NCI-H345 treated with DMSO at 0.1 percent for 48 hours (cell line): ENCODE measurements around the gene MYH9.
"Not testable (repeated sequence)": the region's sequence is repeated elsewhere in the genome, so short reads cannot be mapped to it uniquely, and the experiment has no call there.

Source experiments
- DNase-seq: peaks from one replicate; lab custom pipeline; 2025; ENCODE audit not compliant: unreplicated experiment; lab: John Stamatoyannopoulos, UW

MYH9 gene

DNA sequence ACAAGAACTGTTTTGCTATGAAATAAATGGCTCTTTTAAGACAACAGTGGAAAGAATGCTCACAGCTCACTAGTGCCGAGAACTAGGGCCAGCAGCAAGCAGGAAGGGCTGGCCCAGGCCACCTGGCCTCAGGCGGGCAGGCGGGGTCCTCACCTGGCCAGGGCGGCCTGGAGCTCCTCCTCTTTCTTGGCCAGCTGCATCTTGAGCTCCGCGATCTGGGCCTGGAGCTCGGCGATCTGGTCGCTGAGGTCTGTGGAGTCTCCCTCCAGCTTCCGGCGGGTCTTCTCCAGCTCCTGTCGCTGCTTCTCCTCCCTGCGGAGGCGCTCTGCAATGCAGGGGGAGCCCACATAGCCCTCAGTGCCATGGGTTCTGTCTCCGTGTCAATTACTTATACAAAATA, 91.1 kb downstream of the MYH9 start:
- DNase-seq = no peak

DNA sequence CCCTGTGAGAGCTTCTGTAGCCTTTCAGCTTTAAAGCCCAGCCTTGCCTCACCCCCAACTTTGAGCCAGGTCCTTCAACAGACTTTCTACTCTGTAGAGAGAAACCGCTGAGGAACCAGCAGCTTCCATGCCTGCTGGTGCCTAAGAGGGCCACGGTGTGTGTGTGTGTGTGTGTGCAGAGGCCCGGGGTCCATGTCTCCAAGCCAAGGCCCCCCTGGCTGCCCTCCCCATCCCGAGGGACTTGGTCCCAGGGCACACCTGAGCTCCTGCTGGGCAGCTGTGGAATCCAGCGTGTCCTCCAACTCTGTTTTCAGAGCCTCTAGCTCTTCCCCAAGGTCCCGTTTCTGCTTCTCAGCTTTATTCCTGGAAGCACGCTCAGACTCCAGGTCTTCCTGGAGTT, 92.5 kb downstream of the MYH9 start:
- DNase-seq = no peak

DNA sequence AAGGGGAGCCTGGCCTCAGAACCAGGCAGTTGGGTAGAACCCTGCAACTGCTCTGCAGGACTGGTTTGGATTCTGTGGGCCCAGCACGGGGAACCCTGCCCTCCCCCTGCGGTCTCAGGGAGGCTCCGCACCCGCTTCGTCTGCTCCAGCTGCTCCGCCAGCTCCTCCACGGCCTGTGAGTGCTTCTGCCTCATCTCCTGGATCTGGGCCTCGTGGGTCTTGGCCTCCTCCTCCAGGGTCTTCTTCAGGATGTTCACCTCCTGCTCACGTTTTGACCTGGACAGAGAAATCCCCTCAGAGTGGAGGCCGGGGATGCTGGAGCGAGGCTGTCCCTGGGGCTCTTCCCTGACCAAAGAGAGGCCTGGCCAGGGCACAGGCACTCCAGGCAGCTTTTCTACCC, 93.0 kb downstream of the MYH9 start:
- no peak for DNase-seq

DNA sequence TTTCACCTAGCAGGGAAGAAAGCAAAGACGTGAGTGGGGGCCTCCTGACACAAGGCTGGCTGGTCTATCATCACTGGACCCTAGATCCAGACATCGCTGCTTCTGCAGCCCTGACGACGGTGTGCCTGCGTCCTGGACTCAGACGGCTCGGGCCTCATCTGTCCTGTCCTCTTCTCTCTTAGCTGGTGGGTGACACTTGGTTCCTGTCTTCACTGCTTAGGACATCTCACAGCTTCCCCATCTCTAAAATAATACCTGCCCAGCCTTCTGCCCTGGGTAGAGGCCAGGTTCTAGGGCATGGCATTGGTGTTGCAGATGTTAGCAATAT, 93.5 kb downstream of the MYH9 start:
- no peak for DNase-seq

DNA sequence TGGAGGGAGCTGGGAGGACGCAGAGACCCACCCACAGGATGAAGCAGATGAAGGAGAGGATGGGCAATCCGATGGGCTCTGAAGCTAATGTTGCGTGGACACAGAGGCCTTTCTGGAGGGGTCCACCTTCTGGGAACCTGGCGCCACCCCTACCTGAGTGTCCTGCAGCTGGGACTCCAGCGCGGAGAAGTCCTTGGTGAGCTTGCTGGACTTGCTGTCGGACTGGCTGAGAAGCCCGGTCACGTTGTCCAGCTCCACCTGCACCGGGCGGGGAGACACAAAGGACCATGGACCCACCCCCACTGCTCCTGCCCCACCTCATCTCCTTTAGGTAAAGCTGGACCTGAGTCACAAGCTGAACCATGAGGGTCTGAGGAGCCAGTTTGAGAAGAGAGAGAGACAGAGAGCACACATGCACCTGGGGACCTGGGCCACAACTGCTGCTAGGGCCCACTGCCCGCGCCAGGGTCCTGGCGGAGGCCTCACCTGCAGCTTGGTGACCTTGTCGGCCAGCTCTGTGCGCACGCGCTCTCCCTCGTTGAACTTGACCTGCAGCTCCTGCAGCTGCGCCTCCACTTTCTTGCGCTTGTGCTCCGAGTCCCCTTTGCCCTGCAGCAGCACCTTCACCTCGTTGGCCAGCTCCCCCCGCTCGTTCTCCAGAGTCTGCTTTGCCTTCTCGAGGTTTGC, 94.0 kb downstream of the MYH9 start:
- no peak for DNase-seq

DNA sequence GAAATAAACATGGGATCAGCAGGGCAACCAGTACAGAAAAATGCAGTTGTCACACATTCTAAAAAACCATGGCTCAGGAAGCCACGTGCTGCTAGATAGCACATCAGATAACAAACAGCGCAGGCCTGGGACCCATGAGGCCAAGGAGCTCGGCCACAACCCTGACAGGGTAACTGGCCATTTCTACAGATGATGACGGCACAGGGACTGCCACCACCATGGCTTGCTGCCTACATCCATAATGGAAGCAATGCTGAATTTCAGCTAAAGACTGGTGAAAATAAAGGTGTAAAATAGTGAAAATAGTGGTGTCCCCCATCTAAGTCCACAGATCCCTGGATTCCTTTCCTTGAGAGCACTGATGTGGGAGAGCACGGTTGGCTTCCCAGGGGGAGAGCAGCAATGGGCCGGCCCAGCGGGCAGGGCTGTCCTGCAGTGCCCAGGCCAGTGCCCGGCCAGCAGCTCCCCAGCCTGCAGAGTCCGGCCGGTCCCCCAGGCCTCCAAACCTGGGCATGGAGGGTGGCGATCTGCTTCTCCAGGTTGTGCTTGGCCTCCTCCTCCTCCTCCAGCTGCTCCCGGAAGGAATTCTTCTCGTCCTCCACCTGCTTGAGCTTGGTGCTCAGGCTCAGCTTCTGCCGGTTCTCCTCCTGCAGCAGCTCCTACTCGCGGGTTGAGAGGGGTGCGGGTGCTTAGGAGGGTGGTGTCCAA, 94.8 kb downstream of the MYH9 start:
- no peak for DNase-seq

DNA sequence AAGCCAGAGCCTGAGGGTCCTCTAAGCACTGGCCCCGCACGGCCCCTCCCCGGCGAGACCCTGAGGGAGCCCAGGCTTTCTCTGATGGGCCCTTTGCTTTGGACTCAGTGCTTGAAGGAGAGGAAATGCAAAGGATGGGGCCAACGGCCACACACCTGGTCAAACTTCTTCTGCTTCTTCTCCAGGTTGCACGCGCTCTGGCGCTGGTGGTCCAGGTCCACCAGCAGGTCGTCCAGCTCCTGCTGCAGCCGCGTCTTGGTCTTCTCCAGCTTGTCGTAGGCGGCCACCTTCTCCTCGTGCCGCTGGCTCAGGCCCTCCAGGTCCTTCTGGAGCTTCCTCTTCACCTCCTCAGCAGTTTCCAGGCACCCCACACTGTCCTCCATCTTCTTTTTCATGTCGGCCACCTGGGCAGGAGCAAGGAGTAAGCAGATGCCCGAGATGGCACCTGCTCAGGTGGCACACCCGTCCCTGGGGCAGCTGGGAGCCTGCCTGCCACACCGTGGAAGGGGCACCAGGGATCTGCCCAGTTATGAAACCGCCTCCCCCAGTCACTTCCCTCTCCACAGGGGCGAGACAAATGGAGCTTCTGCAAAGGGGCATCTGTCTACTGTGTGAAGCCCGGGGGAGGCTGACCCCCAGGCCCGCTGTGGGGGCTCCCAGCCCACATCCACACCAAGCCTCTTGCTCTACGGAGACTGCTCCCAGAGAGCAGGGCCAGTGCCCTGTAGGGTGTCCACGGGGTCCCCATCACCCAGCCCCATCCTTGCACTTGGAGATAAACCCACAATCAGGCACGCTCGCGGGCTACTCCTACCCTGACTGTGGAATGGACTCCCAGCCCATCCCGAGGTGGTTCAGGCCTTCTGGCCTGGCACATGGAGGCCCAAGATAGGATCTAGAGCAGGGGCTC, 95.7 kb downstream of the MYH9 start:
- no peak for DNase-seq

DNA sequence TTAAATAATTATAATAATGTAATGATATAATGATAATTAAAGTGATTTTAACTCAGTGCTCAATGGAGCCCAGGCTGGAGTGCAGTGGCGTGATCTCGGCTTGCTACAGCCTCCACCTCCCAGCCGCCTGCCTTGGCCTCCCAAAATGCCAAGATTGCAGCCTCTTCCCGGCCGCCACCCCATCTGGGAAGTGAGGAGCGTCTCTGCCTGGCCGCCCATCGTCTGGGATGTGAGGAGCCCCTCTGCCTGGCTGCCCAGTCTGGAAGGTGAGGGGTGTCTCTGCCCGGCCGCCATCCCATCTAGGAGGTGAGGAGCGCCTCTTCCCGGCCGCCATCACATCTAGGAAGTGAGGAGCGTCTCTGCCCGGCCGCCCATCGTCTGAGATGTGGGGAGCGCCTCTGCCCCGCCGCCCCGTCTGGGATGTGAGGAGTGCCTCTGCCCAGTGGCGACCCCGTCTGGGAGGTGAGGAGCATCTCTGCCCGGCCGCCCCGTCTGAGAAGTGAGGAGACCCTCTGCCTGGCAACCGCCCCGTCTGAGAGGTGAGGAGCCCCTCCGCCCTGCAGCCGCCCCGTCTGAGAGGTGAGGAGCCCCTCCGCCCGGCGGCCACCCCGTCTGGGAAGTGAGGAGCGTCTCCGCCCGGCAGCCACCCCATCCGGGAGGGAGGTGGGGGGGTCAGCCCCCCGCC, 97.2 kb downstream of the MYH9 start:
- not testable (repeated sequence) for DNase-seq

DNA sequence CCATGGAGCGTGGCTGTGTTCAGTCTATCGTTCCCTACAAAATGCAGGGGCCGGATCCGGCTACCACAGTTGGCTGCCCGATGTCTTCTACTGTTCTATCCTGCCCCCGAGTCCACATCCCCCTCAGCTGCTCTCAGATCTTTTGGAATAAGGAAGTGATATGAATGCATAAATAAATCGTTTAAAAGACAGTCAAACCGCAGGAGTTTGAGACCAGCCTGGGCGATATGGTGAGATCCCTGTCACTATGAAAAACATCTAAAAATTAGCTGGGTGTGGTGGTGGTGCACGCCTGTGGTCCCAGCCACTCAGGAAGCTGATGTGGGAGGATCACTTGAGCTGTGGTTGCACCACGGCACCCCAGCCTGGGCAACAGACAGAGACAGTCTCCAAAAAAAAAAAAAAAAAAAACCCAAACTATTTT, 97.8 kb downstream of the MYH9 start:
- DNase-seq = not testable (repeated sequence)

DNA sequence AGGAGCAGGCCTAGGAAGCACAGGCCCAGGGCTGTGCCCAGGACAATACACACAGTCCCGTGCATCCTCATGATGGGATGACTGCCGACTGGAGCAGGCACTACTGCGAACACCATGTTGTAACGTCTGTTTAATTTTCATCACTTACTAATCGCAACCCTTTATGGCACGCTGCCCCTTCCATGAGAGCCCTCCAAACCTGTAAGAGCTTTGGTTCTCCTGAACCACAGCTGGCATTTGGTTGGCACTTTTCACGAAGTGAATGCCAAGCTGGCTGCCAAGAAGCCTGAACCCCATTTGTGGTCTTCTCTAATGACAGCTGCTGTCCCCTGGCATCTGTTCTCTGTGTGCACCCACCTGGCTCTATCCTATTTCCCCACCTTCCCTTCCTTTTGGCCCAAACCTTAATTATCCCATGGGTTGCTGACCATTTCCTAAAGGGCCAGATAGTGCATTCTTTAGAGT, 98.3 kb downstream of the MYH9 start:
- DNase-seq = no peak

DNA sequence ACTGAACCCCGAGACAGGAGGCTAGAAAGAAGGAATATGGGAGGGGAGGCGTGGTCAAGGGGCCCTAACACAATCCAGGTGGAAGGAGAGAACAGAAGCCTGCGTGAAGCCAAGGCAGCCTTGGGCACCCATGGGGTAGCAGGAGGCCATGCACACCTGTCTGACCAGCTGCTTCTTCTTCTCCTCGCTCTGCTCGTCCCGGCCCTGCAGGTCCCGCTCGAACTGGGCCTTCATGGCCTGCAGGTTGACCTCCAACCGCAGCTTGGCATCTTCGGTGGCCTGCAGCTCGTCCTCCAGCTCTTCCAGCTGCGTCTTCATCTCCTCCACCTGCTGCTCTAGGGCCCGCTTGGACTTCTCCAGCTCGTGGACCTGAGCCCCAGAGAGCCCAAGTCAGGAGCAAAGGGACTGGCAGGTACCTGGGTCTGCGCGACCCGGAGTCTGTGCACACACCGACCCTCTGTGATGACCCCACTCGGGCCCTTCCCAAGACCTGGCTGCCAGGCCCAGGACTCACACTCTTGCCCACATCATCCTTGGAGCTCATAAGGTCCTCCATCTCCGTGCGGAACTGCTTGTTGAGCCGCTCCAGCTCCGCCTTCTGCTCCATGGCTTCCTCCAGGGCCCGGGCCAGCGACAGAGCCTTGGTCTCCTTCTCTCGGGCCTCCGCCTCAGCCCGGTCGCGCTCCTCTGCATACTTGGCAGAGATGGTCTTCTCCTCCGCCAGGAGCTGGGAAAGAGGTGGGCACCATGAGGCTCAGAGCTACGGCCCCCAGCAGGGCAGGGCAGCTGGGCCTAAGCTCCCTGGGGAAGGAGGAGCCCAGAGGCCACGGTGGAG, 99.0 kb downstream of the MYH9 start:
- no peak for DNase-seq

DNA sequence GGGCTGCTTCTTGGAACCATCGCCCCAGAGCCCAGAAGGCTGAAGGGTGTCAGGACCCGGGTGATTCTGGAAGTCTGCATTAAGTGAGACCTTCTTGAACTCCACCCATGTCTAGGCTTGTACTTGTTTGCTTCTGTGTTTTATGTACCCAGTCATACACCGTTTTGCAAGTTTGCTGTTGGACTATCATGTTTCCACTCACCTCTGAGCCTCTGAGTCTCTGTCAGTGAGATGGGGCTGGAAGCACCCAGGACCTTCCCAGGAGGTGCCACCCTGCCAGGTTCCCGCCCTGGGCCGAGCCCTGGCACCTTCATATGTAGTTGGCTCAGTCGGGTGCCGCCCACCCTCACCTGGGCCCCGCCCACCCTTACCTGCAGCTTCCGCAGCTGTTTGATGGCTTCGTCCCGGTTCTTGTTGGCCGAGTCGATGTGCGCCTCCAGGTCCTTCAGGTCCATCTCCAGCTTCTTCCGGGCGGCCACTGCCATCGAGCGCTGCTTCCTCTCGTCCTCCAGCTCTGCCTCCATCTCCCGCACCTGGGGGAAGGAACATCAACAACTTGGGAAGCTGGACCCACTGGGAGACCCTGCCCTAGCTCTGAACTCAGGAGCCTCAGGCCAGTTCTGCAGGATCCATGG, 99.8 kb downstream of the MYH9 start:
- no peak for DNase-seq

DNA sequence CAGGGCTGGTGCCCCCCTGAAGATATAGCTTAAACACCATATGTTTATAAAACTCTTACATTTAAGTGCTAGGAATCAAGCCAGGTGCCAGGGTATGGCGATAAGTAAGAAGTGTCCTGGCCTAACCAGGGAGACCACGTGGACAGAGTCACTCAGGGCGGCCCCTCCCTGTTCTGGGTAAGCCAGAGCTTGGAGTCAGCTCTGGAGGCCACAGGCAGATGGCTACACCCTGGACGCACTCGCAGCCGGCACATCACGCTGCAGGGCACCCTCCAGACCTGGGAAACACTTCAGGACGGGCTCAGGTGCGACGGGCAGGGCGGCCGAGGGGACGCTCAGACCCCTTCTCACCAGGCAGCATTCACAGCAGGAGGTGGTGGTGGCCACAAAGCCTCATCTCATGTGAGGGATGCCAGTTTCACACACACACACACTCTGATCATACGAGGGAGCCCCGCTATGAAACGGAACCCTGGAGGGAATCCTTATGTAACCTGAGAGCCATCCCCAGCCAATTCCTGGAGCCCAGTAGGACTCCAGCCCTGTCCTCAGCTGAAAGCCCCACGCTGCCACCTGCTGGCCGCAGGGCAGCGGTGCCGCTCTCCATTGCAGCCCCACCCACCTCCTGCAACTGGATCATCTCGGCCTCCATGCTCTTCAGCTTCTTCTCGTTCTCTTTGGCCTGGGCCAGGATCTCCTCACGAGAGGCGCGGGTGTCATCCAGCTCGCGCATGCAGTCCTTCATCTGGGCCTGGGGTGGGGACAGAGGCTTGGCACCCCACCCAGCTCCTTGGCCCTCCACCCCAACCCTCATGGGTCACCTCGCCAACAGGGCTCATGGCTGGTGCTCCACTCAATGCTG, 101.4 kb downstream of the MYH9 start:
- DNase-seq = no peak

DNA sequence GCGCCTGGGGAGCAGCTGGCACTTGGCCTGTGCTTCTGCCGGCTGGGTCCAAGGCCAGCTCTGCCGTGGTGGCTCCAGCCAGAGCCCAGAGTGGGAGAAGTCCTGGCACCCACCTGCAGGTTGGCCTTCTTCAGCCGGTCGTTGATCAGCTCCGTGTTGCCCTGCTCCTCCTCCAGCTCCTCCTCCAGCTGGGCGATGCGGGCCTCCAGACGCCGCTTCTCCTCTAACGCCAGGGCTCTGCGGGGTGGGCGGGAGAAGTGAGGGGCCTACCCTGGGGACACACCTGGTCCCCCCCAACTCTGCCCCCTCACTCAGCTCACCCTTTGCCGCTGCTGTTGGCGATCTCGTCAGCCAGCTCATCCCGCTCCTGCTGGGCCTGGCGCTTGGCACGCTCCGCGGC, 102.2 kb downstream of the MYH9 start:
- DNase-seq = no peak

DNA sequence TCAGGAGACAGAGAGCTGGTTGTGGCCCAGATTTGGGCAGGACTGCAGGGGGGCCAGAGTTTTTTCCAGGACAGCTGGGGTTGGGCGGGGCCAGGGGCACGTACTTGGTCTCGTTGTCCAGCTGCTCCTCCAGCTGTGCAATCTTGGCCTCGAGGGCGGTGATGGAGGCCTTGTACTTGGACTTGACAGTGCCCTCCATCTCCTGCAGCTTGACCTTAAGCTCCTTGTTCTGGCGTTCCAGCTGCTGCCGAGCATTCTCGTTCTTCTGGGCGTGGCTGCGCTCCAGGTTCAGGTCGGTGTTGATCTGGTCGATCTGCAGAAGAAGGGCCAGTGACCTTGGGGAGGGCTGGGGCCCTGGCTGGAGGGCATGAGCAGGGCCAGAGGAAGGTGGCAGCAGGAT, 102.8 kb downstream of the MYH9 start:
- no peak for DNase-seq

DNA sequence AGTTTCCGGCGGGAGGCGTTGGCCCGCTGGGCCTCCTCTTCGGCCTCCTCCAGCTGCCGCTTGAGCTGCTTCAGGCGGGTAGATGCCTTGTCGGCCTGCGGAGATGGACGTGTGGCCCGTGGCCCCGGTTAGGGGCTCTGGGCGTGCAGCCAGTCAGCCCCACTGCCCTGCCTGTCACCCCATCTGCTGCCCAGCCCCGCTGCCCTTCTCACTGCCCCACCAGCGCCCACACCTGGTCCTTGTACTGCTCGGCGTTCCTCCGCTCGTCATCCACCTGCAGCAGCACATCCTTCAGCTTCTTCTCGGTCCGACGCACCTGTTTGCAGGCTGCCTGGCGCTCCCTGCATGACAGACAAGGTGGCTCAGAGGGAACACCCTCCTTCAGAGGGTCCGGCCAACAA, 103.6 kb downstream of the MYH9 start:
- no peak for DNase-seq

DNA sequence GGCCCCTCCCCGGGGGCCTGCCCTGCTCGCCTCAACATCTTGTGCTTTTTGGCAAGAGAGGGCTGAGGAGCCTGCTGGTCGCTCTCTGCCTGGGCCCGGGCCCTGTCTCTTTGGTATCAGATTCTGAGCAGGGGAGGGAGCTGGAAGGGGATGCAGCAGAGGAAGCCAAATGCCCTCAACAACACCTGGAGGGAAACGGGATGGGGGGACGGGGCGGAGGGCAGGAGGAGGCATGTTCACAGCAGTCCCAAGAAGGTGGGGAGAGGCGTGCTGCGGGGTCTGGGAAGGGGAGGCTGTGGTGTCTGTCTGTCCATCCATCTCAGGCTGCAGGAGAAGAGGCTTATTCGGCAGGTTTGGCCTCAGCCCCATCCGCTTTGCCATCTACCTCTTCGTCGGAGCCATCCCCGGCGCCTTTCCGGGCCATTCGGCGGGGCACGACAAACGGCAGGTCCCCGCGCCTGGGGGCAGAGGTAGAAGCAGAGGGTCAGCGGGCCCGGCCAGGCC, 105.4 kb downstream of the MYH9 start:
- no peak for DNase-seq

DNA sequence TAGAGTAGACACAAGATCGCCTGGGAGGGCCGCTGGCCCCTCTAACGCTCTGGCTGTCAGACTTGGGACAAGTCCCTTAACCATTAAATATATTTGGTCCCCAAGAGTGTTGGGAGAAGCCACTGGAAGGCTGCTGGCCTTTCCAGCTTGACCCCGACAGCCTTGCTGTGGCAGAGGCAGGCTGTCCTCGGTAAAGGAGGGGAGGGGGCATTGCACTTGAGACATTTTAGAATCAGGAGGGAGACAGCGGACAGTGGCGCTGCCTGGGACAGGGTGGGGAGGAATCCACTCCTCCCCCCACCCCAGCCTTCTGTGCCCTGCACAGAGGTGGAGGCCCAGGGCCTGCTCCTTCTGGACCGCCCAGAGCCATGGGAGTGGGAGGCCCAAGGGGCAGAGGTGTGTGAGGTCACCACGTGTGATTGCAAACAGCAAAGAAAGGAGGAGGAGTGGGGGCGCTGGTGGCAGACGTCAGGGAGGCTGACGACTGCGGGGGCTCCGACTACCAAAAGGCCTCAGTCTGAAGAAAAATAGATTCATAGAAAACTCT, 105.9 kb downstream of the MYH9 start:
- DNase-seq = no peak

DNA sequence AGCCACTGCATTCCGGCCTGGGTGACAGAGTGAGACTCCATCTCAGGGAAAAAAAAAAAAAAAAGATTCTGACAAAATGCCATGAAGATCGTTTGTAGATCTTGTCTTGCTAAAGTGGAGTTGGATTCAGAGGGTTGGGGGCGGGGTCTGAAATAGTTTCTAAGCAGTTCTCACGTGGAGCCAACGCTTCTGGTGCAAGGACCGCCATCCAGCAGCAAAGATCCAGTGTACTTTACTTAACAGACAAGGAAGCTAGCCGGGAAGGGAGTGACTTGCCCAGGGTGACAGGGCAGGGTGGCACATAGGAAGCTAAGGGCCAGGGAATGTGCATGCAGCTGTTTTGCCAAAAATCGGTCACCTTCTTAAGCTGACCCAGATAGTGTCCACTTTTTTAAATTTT, 107.4 kb downstream of the MYH9 start:
- DNase-seq = no peak
